GM21619 (cell line): ENCODE data around the gene UBTD1.
"Not testable (repeated sequence)": the region's sequence is repeated elsewhere in the genome, so short reads cannot be mapped to it uniquely, and the experiment has no call there.

Experiments used
- ATAC-seq: cut with Tn5 transposase; IDR thresholded peaks from one replicate; pipeline ENCODE4 v1.9.1; 2021; ENCODE audit not compliant: unreplicated experiment

Gene UBTD1

DNA sequence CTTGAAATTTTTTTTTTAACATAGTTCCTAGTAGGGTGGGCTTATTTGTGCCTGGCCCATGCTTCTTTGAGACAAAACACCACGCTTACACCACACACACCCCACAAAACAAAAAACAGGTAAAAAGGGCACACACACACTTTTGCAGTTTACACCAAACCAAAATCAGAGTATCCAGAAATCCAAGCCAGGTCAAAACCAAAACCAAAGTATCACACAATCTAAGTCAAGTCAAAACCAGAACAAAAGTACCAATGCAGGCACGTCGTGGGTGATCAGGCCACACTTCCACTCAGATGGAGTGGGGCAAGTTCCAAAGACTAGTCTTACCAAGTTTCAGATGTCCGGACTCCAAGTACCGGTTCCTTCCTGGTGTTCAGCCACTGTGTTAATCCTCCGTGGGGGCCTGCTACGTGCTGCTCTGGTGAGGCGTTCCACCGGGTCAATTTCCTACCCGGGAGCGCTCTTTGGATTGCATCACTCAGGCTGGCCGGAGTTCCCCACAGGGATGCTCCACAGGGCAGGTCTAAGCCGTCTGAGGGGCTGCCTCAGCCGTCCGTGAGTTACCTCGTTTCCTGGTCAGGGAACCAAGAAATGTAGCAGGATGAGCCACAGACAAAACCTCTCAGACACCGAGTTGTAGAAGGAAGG, 62.1 kb downstream of the UBTD1 start:
- not testable (repeated sequence) for ATAC-seq

DNA sequence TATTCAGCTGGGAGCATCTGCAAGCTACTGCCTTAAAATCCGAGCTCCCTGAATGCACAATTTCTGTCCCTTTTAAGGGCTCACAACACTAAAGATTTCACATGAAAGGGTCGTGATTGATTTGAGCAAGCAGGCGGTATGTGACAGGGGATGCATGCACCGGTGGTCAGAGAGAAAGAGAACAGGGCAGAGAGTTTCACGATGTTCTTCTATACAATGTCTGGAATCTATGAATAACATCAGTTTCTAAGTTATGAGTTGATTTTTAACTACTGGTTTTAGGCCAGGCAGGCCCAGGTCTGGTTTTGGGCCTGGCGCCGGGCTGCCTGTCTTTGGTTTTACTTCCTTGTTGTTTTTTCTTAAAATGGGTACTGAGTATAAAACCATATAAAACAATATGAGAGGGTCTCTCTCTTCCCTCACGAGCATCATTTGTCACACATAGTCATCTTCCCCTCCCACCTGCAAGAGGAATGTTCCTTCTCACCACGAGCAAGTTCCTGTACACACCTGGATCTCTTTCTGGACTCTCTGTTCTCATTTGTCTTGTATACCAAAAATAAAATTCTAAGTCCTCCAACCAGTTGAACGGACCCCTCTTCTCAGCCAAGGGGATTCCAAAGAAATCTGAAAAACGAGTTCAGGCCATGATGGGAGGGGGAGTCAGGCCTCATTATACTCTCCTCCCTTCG, 62.8 kb downstream of the UBTD1 start:
- ATAC-seq = not testable (repeated sequence)

DNA sequence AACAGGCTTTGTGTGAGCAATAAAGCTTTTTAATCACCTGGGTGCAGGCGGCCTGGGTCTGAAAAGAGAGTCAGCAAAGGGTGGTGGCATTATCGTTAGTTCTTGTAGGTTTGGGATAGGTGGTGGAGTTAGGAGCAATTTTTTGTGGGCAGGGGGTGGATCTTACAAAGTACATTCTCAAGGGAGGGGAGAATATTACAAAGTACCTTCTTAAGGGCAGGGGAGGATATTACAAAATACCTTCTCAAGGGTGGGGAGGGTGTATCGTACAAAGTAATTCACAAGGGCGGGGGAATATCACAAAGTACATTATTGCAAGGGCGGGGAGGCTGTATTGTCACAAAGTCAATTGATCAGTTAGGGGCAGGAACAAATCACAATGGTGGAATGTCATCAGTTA, 63.6 kb downstream of the UBTD1 start:
- ATAC-seq = not testable (repeated sequence)

DNA sequence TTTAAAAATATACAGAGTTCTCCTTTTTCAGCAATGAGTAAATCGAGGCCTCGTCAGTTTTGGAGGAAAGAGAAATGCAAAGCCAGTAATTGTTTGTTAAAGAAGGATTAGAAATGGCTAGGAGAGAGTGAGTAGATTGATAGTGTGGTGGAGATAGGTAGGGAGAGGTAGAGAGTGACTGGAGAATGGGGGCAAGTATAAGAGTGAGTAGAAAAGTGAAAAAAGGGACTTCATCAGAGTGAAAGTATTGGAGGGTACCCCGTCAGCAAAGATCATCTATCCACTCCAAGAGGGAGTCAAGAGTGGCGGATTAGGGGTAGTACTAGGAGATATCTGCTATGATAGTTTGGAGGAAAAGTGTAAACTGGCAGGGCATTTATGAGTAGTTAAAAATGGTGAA, 64.6 kb downstream of the UBTD1 start:
- ATAC-seq = no peak

DNA sequence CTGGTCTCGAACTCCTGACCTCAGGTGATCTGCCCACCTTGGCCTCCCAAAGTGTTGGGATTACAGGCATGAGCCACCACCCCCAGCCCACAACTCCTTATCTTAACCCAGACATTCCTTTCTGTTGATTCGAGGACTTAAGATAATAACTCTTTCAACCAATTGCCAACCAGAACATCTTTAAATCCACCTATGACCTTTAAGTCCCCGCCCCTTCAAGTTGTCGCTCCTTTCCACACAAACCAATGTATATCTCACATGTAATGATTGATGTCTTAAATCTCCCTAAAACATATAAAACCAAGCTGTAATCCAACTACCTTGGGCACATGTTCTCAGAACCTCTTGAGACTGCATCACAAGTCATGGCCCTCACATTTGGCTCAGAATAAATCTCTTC, 66.1 kb downstream of the UBTD1 start:
- ATAC-seq = no peak

DNA sequence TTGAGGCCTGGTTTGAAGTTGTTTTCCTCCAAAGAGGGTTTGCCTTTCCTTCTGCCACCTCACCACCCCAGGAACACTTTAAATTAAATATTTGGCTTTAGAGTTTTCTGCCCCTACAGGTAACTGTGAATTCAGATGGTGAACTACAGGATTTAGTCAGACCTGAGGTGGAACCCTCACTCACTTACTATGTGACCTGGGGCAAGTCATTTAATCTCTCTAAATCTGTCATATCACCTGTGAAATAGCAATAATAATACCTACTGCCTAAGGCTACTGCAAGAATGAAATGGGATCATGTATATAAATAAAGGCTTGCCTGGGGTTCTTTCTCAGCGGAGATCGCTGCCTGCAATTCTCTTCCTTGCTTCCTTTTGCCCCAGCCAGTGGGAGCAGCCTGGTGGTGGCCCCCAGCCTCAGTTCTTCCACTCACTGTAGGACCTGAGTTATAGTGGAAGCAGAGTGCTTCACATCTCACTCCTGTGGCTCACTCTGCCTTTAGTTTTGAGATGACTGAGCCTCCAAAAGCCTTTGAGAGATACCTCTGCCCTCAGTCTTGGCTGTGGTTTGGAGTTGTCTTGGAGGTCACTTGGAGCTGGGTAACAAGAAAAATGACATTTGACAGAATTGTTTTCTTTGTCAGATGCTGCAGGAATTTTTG, 67.7 kb downstream of the UBTD1 start:
- no peak for ATAC-seq

DNA sequence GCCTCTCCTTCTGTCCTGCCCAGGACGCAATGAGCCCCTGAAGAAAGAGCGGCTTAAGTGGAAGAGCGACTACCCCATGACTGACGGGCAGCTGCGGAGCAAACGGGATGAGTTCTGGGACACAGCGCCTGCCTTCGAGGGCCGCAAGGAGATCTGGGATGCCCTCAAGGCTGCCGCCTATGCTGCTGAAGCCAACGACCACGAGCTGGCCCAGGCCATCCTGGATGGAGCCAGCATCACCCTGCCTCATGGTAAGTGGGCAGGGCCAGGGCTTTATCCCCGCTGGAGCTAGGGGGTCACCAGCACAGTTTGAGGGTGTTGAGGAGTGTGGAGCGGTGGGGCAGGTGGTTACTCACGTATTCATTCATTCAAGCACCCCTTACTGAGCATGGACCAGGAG, 69.2 kb downstream of the UBTD1 start:
- ATAC-seq = no peak

DNA sequence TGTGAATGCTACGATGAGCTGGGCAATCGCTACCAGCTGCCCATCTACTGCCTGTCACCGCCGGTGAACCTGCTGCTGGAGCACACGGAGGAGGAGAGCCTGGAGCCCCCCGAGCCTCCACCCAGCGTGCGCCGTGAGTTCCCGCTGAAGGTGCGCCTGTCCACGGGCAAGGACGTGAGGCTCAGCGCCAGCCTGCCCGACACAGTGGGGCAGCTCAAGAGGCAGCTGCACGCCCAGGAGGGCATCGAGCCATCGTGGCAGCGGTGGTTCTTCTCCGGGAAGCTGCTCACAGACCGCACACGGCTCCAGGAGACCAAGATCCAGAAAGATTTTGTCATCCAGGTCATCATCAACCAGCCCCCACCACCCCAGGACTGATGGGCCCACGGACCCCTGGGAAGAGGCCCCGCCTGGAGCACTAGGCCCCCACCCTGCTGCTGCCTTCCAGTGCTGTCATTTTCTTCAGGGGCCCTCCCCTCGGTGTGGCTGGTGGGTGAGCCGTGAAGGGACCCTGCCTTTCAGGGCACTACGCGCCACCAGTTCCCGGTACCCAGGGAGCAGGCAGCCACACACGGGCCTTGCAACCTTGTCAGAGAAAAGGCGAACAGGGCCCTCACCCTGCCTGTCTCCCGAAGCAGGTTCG, 71.5 kb downstream of the UBTD1 start:
- no peak for ATAC-seq

DNA sequence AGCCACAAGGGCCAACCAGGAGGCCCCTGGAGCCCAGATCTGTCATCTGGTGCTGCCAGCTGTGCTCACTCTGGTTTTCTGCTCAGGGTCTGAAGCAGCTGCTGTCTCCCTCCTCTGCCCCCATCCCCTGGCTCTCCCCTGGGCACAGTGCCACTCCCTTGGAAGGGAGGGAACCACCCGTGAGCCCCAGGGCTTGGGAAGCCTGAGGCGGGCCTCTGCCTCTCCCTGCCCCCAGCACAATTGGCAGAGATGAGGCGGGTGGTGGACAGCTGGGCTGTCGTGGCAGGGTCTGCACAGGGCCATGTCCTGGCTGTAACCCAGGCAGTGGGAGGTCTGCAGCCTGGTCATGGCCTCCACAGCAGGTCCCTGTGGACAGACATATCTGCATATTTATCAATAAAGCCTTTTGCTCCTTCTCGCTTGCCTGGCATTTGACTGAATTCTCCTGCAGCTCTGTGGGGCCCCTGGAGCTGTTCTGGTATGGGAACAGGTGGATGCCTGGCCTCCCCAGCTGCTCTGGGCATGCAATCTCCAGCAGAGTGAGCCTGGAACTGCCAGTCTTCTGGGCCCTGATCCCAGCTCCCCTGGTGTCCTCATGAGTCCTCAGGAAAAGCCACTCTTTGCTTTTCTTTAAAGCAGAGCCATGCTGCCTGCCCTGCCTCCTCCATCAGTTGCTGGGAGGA, 72.2 kb downstream of the UBTD1 start:
- no peak for ATAC-seq

DNA sequence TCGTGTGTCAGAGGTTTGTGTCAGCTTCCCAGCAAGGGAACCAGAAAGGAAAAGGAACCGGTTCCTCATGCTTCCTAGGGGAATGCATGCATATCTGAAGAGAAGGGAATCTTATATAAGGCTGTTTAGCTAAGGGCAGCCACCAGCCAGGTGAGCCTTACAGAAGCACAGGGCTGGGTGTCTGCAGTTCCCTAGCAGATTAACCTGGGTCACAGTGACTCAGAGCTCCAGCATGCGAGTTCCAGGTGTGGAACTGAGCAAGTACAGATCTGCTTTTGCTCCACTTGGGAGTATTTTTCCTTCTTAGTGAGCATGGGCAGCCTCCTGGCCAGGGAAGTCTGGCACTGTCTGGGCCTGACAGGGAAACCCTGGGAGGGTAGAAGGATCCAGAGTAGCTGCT, 72.9 kb downstream of the UBTD1 start:
- no peak for ATAC-seq

DNA sequence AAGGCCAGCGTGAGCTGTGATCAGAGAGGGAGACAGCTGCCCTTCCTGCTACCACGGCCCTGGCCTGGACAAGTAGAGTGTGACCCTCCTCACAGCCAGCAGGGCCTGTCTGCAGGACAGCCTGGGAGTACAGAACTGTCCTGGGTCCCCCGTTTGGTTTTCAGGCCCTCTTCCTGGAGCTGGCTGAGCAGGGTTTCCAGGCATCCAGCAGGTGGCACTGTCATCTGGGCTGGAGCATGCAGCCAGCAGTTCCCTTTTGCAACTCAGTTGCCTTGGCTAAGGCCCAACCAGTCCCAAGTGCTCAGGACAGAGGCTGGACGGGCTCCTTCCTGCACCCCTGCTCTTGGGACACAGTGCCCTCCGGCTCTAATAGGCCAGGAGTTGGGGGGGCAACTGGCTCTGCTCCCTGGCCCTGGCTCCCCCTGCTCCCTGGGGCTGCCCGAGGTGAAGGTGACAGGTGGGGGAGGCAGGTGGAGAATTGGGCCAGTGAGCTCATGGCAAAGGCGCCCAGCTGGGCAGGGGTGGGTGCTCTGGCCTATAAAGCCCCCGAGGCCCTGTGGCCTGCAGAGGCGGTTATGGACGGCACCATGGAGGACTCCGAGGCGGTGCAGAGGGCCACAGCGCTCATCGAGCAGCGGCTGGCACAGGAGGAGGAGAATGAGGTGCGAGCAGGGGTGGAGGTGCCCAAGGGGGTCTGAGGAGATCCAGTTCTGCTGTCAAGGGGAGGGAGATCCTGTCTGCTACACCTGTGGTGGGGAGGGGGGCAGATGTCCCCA, 73.7 kb downstream of the UBTD1 start, which contains the start of gene ANKRD2:
TSS of gene ANKRD2 (plus strand) at position 566 of the 776 bp plus-strand sequence. CDS start at position 576, 10 bp downstream.
- peak; percentile 67 for ATAC-seq

DNA sequence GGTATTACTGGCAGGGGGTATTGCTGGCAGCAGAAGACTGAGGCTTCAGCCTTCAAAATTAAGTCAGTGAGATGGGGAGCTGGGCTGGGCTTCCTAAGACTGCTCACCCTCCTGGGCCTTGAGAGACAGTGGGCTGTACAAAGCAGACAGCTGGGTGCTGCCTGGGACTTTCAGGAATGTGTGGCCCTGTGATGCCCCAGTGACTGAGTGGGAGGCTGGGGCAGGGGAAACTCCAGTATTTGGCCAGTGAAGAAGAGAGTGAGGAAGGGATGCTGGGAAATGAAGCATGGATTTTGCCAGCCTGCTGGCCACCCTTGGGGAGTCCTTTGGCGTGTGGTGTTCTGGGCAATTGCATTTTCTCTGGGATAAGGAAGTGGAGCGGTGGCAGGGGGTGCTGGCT, 74.3 kb downstream of the UBTD1 start:
- no peak for ATAC-seq

DNA sequence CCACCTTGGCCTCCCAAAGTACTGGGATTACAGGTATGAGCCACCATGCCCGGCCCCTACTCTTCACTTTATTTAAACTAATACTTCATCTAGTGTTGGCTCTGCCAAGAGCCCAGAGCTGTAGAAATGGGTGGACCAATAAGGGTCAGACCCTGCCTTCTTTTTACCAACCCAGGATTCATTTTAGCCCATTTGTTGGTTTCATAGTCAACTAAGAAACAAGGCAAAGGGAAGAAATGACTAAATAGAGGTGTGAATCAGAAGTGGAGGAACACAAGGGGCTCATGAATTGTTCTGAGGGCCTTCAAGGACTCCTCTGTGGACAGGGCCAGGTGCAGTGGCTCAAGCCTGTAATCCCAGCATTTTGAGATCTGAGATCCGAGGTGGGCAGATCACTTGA, 74.9 kb downstream of the UBTD1 start:
- no peak for ATAC-seq

DNA sequence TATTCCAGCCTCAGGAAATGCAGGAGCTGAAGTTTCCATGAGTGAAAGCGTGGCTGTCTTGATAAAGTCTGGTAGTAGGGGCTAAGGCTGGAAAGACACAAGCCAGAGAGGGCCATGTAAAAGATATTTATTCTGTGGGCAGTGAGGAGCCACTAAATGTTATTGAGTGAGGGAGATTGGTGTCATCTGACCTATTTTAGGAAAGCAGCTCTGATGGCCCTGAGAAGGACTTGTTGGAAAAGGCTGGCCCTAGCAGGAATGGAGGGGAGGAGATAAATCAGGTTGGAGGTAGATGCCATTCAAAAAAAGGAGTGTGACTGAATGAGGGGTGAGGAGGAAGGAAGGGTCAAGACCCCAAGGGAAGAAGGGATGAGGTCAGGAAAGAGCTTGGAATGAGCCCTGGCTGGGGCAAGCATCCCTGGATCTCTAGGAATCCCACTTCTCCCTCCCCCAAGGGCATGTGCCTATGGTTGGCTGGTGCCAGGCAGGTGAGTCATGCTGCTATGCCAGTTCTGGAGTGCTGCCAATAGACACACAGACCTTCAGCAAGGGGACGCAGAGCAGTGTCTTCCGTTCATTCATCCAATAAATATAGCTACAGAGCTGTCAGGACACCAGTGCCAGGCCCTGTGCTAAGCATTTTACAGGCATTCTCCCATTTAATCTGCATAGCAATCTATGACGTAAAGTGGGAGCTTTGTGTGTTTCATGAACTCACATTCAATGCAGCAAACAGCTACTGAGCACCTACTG, 75.8 kb downstream of the UBTD1 start:
- ATAC-seq = no peak

DNA sequence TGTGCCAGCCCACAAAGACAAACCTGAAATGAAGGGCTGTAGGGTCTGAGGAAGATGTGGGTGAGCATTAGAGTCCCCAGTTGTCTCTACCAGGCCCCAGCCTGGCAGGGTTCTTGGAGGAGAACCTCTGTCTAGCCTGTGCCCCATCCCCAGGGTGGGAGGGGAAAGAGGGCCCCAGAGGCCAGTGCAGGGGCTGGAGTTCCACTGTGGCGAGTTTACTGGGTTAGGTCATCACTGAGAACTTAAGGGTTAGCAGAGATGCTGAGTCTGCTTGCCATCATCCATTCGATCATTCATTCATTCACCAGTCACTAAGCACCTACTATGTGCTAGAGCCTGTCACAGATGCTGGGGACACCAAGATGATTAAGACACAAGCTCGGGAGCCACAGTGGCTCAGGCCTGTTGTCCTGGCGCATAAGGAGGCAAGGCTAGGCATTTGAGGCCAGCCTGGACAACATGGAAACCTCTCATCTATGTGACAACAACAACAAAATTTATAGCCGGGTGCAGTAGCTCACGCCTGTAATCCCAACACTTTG, 76.5 kb downstream of the UBTD1 start:
- no peak for ATAC-seq

DNA sequence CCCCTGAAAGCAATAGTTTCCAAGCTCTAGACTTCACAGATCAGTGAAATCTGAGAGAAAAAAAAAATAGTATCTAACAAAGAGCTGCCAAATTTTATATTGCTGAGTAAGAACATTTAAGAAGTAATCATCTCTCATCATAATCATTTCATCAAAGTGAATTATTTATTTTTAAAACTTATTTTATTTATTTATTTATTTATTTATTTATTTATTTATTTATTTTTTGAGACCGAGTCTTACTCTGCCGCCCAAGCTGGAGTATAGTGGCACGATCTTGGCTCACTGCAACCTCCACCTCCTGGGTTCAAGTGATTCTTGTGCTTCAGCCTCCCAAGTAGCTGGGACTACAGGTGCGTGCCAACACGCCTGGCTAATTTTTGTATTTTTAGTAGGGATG, 77.8 kb downstream of the UBTD1 start:
- not testable (repeated sequence) for ATAC-seq

DNA sequence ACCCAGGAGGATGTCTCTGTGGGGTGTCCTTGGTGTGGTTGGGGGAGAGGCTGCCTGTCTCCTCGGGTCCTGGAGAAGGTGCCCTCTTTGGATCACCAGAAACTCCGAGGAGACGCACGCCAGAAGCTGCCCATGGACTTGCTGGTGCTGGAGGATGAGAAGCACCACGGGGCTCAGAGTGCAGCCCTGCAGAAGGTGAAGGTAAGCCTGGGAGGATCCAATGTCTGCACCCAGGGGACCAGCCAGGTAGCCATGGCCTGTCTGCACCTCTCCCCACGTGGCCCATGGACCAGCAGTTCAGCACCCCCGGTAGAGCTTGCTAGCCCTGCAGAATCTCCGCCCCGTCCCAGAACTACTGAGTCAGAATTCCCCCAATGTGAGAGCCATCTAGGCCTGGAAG, 79.0 kb downstream of the UBTD1 start:
- no peak for ATAC-seq

DNA sequence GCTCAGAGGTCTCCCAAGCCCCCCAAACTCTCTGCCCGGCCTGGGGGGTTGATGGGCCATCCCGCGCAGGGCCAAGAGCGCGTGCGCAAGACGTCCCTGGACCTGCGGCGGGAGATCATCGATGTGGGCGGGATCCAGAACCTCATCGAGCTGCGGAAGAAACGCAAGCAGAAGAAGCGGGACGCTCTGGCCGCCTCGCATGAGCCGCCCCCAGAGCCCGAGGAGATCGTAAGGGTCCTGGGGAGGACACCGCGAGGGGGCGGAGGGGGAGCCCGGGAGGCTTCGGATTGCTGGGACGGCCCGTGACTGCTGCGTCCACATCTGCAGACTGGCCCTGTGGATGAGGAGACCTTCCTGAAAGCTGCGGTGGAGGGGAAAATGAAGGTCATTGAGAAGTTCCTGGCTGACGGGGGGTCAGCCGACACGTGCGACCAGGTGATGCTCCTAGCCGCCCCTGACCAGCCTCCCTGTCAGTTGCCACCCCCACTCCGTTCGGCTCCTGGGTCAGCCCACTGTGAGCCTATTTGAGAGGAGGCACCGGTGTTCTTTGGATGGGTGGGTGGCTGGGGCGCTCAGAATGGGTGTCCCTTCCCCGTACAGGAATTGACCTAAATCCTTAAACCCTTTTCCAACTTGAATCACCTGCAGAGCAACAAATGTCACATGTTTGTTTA, 79.6 kb downstream of the UBTD1 start:
- no peak for ATAC-seq
